ENCODE measurements around the gene BCL2L12.

BCL2L12 gene

DNA sequence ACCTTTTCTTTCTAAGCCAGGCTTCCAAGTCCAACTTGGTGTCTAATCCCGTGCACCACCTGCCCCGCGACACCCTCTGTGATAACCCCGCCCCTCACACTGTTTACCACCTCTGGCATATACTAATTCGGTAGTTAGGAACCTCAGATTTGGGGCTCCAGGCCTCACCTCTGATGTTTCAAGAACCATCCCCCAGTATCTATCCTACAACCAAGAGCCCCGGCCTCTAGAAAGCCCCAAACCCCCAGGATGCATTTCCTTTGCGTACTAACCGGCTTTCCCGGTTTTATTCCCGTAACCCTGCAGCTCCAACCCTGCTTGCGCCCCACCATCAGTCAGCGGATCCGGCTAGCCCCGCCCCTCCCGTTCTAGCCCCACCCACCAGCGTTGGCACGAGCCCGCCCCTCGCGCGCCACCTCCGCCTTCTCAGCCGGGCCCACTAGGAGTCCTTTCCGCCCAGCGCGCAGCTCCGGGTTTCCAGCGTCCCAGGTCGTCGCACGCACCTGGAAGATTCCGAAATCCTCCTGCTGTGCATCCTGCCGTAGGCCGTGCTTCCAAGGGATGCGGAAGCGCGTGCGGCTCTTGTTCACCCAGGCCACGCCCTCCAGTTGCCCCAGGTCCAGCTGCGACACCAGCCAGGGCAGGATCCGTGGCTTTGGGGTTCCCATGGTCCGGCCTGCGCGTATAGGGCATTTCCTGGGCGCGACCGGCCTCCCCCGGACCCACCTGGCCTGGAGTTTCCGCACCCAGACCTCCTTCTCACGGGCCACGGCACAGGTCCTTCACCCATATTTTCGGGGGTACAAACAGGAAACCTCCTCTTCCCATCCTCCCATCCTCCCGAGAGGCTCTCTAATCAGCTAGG is 1.3 kb upstream of the BCL2L12 start:
- no peak for DNase-seq (ENCODE audit: low read depth)

DNA sequence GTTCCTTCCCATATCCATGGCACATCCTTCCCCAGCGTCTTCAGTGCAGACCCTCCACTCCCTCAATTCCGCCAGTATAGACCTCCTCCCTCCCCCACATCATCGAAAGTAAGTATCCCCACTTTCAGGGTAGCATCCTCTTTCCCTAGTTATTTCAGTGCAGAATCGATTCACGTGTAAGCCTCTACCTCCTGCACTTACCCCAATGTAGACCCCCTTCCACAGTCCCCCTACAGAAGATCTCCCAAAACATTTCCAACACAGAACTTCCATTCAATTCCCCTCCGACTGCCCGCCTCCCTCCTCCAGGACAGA is 740 bp upstream of the BCL2L12 start:
- DNase-seq (ENCODE audit: low read depth) = no peak

DNA sequence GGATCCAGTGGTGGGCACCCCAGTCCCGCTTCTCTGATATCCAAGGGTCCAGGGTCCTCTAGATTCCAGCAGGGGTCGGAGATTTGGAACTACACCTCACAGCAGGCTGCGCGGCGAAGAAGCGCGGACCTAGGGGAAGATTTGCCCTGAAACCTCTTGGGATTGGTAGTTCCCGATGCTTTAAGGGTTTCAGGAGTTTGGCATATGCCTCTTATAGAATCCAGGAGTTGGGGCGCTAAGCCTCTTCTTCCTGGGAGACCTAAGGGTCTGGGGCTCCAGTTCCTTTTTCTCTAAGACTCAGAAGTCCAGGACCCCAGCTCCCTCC is 349 bp downstream of the BCL2L12 start:
- DNase-seq (ENCODE audit: low read depth) = no peak

DNA sequence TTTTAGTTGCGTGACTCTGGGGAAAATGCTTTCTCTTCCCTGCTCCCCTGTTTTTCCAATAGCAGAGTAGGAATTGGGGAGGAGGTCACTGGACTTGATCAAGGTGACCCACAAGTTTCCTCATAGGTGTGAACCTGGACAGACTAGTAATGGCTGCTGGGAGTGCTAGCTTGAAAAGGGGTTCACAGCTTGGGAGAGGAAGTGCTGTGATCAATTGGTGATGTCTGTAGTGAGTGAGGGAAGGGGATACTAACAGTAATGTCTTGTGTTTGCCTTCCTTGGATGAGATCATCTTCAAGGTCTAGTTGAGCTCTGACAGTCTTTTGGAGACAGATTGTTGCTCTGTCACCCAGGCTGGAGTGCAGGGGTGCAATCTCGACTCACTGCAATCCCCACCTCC is 1.7 kb downstream of the BCL2L12 start:
- DNase-seq (ENCODE audit: low read depth) = no peak

DNA sequence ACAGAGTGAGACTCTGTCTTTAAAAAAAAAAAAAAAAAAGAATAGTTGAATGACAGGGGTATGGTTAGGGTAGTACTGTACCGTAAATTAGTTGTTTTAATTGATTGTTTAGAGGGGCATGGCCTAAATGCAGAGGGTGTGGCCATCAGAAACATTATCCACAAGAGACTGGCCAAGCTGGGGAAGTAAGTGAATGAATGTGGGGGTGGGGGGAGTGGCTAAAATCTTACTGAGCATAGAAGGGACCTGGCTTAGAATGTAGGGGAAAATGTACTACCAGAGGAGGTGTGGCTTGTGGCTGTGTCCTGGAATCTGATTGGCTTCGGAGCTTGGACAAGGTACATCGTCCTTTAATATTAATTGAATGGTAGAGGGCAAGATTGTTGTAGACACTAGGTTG is 3.8 kb downstream of the BCL2L12 start:
- DNase-seq (ENCODE audit: low read depth) = no peak

DNA sequence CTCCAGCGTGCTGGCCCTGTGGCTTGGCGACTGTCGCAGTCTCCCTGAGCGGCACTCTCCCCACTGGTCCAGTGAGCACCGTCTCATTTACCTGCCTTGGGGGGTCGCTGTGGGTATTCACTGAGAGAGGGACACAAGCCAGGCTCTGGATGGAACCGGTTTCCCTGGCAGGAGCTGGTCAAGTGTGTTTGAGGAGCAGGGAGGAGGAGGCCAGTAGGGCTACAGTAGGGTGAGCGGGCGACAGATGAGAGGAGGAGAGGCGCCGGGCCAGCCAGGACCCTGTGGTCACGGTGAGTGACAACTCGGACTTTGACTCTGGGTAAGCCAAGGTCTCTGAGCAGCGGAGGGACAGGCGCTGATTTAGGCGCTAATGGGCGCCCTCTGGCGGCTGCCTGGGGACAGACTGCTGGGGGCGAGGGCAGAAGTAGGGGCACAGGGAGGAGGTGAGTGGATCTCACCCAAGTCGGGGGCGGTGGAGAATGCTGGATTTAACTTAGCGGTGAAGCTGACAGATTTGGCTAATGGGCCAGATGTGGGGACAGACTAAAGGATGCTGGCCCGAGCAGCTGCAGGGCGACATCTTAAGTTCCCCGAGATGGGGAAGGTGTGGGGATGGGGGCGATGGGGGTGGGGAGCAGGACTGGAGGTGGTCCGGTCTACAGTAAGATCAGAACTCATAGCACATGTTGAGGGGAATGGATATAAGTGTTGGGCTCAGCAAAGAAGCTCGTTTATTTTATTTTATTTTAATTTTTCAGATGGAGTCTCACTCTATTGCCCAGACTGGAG is 6.6 kb downstream of the BCL2L12 start:
- DNase-seq (ENCODE audit: low read depth) = no peak

DNA sequence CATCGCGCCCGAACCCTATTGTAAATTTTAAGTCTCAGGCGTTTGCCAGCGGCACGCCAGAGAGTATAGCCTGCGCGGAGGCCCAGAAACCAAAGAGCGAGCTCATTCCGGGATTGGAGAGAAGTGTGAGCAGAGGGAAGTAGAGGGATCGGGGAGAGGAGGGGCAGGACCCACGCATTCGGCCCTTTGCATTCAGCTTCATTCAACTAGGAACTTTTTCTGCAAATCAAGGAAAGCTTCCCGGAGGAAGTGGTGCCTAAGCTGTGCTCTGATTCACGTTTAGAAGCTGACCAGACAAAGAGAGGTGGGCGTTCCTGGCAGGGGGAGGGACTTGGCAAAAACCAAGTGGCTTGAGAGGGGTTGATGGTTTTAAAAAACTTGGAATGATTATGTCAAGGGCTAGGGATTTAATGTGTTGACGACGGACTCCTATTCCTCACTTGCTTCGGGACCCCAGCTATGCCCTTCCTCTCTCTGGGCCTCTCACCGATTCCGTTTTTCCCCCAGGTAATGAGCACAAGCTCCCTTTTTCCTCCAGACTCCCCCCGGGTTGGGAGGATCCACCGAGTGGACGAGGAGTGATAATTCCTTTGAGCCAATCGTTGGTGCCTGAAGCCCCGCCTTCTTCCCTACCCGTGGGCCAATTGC is 10.5 kb downstream of the BCL2L12 start:
- DNase-seq (ENCODE audit: low read depth) = no peak

DNA sequence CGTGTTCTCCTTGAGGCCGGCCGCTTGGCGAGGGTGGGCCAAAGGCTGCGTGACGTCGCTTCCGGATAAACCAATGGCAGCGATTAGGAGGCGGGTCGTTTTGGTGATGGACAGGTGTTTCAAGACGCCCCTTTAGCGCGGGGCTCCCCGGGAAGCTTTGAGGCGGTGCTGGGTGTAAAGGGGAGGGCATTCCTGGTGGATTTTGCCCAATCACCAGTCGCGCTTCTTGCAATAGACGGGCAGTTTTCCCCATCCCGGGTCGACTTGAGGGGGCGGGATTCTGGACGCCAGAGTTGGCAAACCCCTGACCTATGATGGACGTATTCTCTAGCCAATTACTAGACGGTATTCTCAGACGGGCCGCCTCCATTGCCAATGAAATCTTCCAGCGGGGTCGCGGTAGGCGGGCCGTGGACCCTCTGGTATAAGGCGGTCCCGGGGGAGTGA is 11.1 kb downstream of the BCL2L12 start:
- DNase-seq (ENCODE audit: low read depth) = peak; percentile 100

DNA sequence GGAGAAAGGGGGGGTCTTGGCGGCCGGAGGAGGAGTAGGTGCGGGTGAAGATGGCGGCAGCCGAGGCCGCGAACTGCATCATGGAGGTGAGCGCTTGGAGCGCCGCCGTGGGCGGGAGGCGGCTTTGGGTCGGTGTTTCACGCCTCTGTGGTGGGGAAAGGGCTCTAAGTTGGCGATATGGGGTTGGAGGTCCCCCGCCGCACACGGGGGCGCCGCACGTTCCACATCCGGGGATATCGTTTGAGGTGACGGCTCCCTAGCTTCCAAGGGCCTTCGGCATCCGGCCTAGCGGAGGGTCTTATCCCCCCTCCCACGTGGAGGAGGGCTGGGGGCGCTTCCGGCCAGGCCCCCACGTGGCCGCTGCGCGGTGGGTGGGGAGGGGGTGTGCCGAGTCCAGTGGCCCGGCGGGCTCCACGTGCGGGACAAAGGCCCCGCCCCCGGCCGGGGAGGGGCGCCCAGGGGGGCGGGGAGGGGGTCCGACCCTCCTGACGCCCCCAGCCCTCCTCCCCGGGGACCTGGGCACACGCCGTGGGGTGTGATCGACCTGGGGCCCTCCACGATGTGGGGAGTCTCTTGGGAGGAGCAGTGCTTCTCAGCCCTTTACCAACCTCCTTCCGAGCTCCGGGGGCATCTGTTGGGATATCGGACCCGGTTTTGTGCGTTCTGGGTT is 11.6 kb downstream of the BCL2L12 start, which contains the start of gene PRMT1:
Gene PRMT1 (plus strand): TSS at position 41 of the 670 bp plus-strand sequence. CDS start 10 bp downstream, at position 51.
- DNase-seq (ENCODE audit: low read depth) = no peak

DNA sequence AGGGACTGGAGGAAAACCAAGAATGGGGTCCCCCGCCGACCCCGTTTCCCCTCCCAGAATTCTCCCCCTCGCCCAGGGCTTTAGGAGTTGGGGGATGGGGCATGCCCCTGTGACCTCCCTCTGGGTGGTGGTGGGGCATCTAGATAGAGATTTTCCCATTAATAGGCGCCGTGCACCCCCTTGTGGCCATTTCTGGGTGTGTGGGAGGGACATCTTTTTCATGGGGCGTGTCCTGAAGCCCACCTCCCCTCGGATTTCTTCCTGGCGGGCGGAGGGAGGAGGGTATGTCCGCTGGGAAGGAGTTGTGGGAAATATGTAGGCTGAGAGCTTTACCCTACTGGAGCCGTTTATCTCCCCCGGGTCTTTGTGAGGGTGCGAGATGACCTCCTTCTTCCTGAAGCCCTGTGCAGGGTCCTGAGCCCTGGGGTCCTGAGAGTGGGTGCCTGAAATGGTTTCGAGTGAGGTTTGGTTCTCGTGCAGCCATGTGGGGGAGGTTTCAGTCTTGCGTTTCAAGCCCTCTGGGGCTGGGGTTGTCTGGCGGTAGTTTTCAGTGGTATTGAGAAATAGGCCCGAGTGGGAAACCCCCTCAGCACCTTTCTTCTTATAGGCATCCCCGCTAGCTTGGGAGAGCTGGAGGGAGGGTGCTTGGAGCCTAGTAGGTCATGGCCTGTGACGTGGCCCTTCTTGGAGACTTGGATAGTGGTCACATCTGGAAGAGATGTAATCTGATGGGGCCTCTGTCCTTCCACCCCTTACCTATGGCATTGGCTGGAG is 12.4 kb downstream of the BCL2L12 start:
- no peak for DNase-seq (ENCODE audit: low read depth)

DNA sequence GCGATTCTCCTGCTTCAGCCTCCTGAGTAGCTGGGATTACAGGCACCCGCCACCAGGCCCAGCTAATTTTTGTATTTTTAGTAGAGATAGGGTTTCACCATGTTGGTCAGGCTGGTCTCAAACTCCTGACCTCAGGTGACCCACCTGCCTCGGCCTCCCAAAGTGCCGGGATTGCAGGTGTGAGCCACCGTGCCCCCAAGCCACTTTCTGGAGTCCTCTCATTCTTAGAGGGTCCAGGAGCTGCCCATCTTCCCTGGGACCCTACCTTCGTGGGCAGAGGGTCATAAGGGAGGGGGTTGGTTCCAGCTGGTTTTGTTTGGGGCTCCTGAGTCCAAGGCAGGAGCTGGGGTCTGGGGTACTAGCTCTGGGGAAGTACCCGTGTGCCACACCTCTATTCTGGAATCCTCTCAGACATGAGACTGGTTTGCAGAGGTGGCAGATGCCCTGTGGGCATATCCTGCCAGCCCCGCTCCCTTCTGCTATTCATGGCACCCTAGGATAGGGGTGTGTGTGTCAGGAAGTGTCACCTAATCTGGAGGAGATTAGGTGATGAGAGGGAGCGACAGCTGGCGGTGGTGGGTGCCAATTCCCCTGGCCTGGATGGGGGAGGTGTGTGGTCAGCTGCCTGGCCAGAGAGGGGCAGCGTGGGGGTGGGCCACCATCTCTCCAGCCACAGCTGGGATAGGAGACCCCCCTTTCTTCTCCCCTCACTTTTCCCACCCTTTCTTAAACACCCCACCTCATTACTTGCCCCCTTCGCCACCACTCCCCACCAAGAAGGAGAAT is 13.4 kb downstream of the BCL2L12 start:
- DNase-seq (ENCODE audit: low read depth) = no peak

DNA sequence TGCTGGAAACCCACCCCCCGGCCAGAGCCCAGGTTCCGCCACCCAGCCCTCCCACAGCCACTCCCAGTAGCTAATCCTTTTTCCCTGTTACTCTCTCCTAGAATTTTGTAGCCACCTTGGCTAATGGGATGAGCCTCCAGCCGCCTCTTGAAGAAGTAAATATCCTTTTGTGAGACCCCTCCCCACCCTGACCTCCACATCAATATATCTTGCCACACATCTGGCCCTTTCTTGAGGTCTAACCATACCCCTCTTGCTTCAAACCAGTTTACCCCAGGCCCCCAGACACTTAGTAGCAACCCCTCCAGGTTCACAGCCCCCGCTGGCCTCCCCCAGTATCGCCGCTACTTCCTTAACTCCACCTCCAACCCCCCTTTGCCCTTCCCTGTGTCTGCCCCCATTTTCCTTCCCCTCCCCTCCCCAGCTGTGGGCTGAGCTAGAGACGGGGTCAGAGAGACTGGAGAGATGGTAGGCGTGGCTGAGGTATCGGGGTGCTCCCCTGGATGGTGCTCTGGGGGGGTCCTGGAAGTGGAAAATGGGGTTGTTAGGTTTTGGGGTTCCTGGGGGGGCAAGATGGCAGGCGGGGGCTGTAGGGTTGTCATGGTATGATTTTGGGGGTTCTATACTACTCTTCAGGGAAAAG is 14.2 kb downstream of the BCL2L12 start:
- no peak for DNase-seq (ENCODE audit: low read depth)

DNA sequence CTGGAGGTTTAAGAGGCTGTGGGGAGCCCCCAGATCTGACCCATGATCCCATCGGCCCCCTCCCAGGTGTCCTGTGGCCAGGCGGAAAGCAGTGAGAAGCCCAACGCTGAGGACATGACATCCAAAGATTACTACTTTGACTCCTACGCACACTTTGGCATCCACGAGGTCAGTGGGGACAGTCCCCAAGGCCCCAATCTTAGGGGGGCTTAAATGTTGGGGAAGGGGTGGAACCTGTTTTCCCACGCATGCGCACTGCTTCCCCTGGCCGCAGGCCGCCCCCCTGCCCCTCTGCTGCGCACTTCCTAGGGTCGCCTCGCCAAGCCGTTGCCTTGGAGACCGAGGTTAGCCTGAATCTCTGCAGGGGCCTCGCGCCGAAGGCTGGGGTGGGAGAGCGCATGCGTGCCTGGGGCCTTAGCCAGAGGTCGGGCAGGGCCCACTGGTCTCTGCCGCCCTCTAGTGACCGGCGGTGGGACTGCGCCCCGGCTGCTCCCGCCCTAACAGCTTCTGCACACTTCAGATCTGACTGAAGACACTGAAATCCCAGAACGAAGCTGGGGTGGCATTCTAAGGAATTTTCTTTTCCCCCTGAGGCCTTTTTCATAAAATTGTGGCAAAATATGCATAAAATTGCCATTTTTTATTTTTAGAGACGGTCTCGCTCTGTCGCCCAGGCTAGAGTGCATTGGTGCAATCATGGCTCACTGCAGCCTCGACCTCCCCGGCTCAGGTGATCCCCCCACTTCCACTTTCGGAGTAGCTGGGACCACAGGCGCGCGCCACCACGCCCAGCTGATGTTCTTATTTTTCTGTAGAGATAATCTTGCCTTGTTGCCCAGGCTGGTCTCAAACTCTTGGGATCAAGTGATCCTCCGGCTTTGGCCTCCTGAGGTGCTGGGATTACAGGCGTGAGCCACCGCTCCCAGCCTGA is 15.0 kb downstream of the BCL2L12 start:
- DNase-seq (ENCODE audit: low read depth) = no peak

DNA sequence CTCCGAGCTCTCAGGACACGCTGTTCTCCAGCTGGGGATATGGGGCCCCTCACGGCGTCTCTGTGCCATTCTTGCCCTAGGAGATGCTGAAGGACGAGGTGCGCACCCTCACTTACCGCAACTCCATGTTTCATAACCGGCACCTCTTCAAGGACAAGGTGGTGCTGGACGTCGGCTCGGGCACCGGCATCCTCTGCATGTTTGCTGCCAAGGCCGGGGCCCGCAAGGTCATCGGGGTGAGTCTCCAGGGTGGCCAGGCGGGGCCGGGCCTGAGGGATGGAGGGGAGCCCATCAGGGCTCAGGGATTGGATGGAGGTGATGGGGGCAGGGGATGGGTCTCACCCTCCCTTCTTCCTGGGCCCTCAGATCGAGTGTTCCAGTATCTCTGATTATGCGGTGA is 16.1 kb downstream of the BCL2L12 start:
- DNase-seq (ENCODE audit: low read depth) = no peak

DNA sequence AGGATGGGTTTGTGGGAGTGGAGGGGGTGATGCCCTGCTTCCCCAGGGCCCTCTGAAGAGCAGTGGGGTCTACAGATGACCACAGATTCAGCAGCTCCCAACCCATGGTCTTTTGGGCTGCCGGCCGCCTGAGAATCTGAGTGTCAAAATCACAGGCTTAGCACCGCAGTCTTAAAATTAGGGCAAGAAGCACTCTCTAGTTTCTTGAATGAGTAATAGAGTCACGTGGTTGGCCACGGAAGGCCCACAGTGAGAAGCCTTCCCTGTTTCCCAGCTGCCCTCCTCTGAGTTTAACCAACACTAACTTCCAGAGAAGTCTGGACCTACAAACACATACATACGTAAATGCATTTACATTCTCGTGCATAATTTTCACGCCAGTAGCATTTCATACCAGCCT is 16.5 kb downstream of the BCL2L12 start:
- no peak for DNase-seq (ENCODE audit: low read depth)

DNA sequence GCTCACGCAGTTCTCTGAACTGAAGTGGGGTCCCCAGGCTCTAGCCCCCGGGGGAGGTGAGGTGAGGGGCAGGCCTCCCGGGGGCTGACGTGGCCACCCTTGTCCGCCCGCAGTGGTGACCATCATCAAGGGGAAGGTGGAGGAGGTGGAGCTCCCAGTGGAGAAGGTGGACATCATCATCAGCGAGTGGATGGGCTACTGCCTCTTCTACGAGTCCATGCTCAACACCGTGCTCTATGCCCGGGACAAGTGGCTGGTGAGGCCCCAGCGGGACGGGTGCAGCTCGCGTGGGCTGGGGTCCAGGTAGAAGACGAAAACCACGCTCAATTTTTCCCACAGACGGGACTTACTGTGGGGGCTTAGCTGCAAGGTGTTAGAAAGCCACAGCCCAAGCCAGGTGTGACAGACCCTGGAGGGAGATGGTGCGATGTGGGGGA is 18.1 kb downstream of the BCL2L12 start:
- no peak for DNase-seq (ENCODE audit: low read depth)

DNA sequence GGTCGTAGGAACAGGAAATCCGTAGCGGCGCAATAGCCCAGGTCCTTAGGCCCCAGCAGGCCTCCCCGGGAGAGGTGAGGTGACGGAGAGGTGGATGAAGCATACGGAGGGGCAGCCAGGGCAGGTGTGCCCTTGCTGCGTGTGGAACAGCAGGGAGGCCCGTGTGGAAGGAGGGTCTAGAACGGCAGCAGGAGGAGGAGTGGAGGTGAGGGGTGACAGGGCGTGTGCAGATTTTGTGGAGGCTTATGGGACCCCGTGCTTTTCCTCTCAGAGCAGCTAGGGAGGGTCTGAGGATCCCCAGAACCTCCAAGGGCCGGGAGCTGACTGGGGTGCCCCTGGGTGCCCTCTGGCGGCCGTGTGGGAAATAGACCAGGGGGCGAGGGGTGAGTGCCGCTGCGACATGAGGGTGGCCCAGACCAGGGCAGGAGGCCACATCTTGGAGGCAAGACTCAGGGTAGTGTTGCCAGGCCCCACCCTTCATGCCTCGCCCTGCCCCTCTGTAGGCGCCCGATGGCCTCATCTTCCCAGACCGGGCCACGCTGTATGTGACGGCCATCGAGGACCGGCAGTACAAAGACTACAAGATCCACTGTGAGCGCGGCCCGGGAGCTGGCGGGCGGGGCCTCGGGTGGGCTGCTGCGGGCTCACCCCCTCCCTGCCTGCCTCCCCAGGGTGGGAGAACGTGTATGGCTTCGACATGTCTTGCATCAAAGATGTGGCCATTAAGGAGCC is 18.7 kb downstream of the BCL2L12 start:
- DNase-seq (ENCODE audit: low read depth) = no peak

DNA sequence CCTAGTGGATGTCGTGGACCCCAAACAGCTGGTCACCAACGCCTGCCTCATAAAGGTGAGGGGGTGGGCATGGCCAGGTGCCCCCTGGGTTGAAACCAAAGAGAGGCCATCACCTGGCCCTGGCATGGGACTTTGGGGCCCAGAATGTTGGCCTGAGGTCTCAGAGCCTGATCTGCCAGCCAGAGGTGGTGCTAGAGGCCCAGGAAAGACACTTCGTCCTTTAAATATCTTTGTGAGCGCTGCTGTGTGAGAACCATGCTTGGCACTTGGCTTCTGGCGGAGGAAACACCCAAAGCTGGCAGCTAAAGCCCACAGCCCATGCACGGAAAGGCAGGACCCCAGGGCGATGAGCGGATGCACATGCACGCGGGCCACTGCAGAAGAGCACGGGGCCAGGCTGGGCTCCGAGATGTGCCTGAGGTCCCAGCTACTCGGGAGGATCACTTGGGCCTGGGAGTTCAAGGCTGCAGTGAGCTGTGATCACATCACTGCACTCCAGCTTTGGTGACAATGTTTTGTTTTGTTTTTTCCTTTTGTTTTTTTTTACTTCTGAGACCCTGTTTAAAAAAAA is 19.3 kb downstream of the BCL2L12 start:
- DNase-seq (ENCODE audit: low read depth) = no peak
